ENCODE measurements around the gene BCAT1. TPM values are rescaled to one million over a fixed set of nuclear protein-coding genes. Genes with fewer than 3 reads are reported as not detected.

Gene BCAT1
- total and polyA plus RNA-seq, 2 of the 8 experiments (the other 6 are each of a cell fraction or from before 2014, with no cell fraction given), result 19.7 to 263 TPM

- CTCF ChIA-PET (ENCODE audit: partially characterized antibody), result interaction anchor here (0.5 to 0.8 kb wide), 3 partner anchors 107 to 1626 kb away, joined by 3 read pairs; no protein-coding TSS in a partner anchor
- H3K4me3 ChIP-seq (ENCODE audit: extremely low read depth in 1 of 4, insufficient read depth in 2 of 4, low read depth in 3 of 4, low read length in 4 of 4), result no peak overlapping the region
- no peak overlapping the region for H2BK120ac ChIP-seq (replicated peaks; ENCODE audit: low read depth, low read length)
- H3K23ac ChIP-seq (ENCODE audit: insufficient read length), result no peak overlapping the region
- no peak overlapping the region for H3K9ac ChIP-seq (replicated peaks in 1 of 4; ENCODE audit: extremely low read depth in 1 of 4, low read depth in 3 of 4, low read length in 3 of 4)
- TF ChIP-seq YY1 (IDR thresholded peaks at IDR 0.05; ENCODE audit: low read depth, low read length), result no peak
- TF ChIP-seq SIX5 (IDR thresholded peaks at IDR 0.05; ENCODE audit: low read depth, low read length), result no peak
- TF ChIP-seq POLR2A (IDR thresholded peaks at IDR 0.05; ENCODE audit: control extremely low read depth in 1 of 2, low read depth in 2 of 2, low read length in 2 of 2), result no peak
- TF ChIP-seq GABPA (IDR thresholded peaks at IDR 0.05; ENCODE audit: borderline replicate concordance, insufficient read depth, low read length), result no peak
- TF ChIP-seq ATF3 (IDR thresholded peaks at IDR 0.05; ENCODE audit: insufficient read depth, low read depth, low read length), result no peak
- no peak for TF ChIP-seq ASH2L (IDR thresholded peaks at IDR 0.05; ENCODE audit: low read length)
- TF ChIP-seq SAP30 (IDR thresholded peaks at IDR 0.05; ENCODE audit: insufficient read depth, insufficient replicate concordance, low read length), result no peak
- no peak for TF ChIP-seq POLR2AphosphoS5 (IDR thresholded peaks at IDR 0.05; ENCODE audit: low read depth, low read length)
- TF ChIP-seq TBP (IDR thresholded peaks at IDR 0.05; ENCODE audit: low read depth, low read length), result no peak
- no peak for TF ChIP-seq NANOG (IDR thresholded peaks at IDR 0.05; ENCODE audit: insufficient read depth, low read depth, low read length, poor library complexity, severe bottlenecking)
- no peak for TF ChIP-seq BACH1 (IDR thresholded peaks at IDR 0.05; ENCODE audit: low read length)
- no peak for TF ChIP-seq CBX8 (IDR thresholded peaks at IDR 0.05; ENCODE audit: borderline replicate concordance, low read depth, low read length)
- TF ChIP-seq SIN3A (conservative IDR thresholded peaks at IDR 0.05 in 1 of 2, IDR thresholded peaks at IDR 0.05 in 1 of 2; ENCODE audit: low read depth in 1 of 2, low read length in 2 of 2), result no peak
- no peak for TF ChIP-seq JUND (IDR thresholded peaks at IDR 0.05; ENCODE audit: low read length)
- no peaks in the 10 kb centered on the region for H3K27me3 ChIP-seq (replicated peaks in 1 of 4; ENCODE audit: control insufficient read depth in 3 of 4, extremely low read depth in 1 of 4, insufficient read depth in 3 of 4, low read length in 3 of 4)
- no peak overlapping the region for H3K27ac ChIP-seq (ENCODE audit: low read depth, low read length)
- no peak overlapping the region for H2BK20ac ChIP-seq (ENCODE audit: low read length)
- no peak overlapping the region for H3K56ac ChIP-seq (replicated peaks; ENCODE audit: insufficient read length, low read depth, low read length)
- peaks cover 0 to 10% (median 0%) of the 10 kb centered on the region in 4 experiments; a peak in 1 of 8 replicates for H3K36me3 ChIP-seq (ENCODE audit: control insufficient read depth in 2 of 4, insufficient read depth in 4 of 4, low read length in 3 of 4)
- no peak overlapping the region for H3K14ac ChIP-seq (ENCODE audit: insufficient read length)
- H2AK5ac ChIP-seq (ENCODE audit: low read depth, low read length), result no peak overlapping the region
- no peaks in the 10 kb centered on the region for H3K23me2 ChIP-seq (ENCODE audit: low read depth, low read length)
- FAIRE-seq, result no peak
- no peak for DNase-seq (ENCODE audit: low read depth in 1 of 2, low spot score in 2 of 2)
- no peak overlapping the region for H4K5ac ChIP-seq (ENCODE audit: insufficient read length, low read depth, low read length)
- 94% methylated on average over 3 of the region's 3 CpGs; no CpG with 5 or more reads in 1 of the 2 experiments for WGBS, 2 experiments (ENCODE audit: extremely low coverage in 1 of 2, insufficient coverage in 1 of 2, insufficient read length in 1 of 2, insufficient replicate concordance in 2 of 2, low coverage in 1 of 2, low lambda C conversion rate in 2 of 2, missing lambda C conversion rate in 1 of 2)
- H3K4me2 ChIP-seq (ENCODE audit: insufficient read depth in 1 of 2, low read depth in 2 of 2, low read length in 2 of 2), result no peak overlapping the region
- H3K79me1 ChIP-seq (ENCODE audit: low read depth, low read length), result peaks cover 6% of the 10 kb centered on the region
- H3K79me2 ChIP-seq (ENCODE audit: control insufficient read depth in 1 of 2, insufficient read depth in 2 of 2, low read length in 2 of 2), result peaks cover 0 to 91% of the 10 kb centered on the region in 2 experiments; a peak in 2 of 4 replicates
- H3K18ac ChIP-seq (ENCODE audit: extremely low read depth, low read length), result no peak overlapping the region
- no peak overlapping the region for H2BK15ac ChIP-seq (ENCODE audit: low read length)
- H2BK12ac ChIP-seq (ENCODE audit: low read depth, low read length), result no peak overlapping the region
- H3K4me1 ChIP-seq (replicated peaks in 1 of 4; ENCODE audit: control insufficient read depth in 3 of 4, insufficient read depth in 4 of 4, low read length in 3 of 4), result peaks cover 0 to 3% (median 0%) of the 10 kb centered on the region in 4 experiments; a peak in 4 of 7 replicates
- H3K9me3 ChIP-seq (ENCODE audit: insufficient read depth in 2 of 2, low read depth in 1 of 2, low read length in 1 of 2), result no peaks in the 10 kb centered on the region
- H2AFZ ChIP-seq (ENCODE audit: low read length), result no peak overlapping the region
- POLR2A ChIA-PET (ENCODE audit: partially characterized antibody), result interaction anchor here (1.0 to 9.5 kb wide), 6 partner anchors 11 to 37 kb away, joined by 3 to 125 read pairs (median 6); partner anchors contain the start of gene BCAT1
- no peak overlapping the region for H4K8ac ChIP-seq (ENCODE audit: extremely low read depth, insufficient read depth, low read length)
- H3K4ac ChIP-seq (replicated peaks; ENCODE audit: insufficient read length, low read depth, low read length), result no peak overlapping the region
- no peak overlapping the region for H4K91ac ChIP-seq (replicated peaks; ENCODE audit: insufficient read length, low read length)
- peaks cover 3 to 9% of the 10 kb centered on the region in 2 experiments for H4K20me1 ChIP-seq (replicated peaks in 1 of 2; ENCODE audit: control insufficient read depth in 1 of 2, insufficient read depth in 2 of 2, low read length in 2 of 2)
- no peak overlapping the region for H2BK5ac ChIP-seq (ENCODE audit: low read depth, low read length)
Measured at GRCh38 chr12:24913953-24914352, 34.9 kb downstream of the BCAT1 start.

Measured in H1 (cell line).